ENCODE measurements around the gene FOXP1. TPM values are rescaled to one million over a fixed set of nuclear protein-coding genes. Genes with fewer than 3 reads are reported as not detected.
A peak's percentile ranks its signal among the peaks of the same experiment; 100 is the strongest.

The FOXP1 gene
- total and polyA plus RNA-seq, 2 of the 13 experiments (the other 11 are each of a cell fraction or from before 2014, with no cell fraction given), result 40.4 to 59.0 TPM

DNA sequence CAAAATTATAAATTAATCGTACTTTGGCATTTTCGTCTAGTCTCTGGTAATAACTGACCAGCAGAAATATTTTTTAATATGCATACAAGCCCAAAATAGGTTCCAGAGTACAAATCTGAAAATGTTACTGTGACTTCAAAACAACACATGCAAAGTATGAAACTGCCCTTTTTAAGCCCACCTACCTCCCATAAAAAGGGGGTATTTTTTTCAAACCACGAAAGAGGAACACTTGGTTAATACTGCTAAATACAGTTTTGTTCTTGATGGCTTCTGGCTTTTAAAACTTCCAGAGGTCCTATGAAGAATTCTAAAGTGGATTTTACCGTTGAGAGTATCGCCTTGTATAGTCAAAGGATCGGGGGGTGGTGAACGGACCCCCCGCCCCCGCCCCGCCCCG is 610.7 kb downstream of the FOXP1 start:
- no TSS peak for BruUV-seq (replicated peaks)
- 97% methylated on average over 11 of the region's 11 CpGs for WGBS (ENCODE audit: low lambda C conversion rate)
- no peaks in the 10 kb centered on the region for H3K27me3 ChIP-seq (ENCODE audit: control insufficient read depth in 1 of 2, insufficient read depth in 2 of 2, low read length in 2 of 2)

DNA sequence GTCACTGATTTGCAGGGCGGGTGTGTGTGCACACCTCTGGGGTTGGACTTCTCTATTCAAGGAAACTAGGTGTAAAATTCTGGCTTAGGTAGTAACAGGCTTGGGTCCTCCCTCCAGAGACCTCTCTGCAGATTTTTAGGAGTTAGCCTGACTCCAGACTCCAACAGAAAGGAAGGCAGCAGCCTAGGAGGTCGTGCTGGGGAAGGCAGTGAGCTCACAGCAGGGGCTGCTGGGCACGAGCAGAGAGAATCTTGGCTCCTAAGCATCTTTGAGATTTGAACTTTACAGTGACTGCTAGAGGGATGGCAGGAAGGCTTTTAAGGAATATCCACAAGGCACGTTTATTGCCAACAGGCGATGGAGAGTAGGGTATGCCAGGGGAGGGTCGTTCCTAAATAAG is 612.6 kb downstream of the FOXP1 start:
- H3K9ac ChIP-seq (ENCODE audit: insufficient read depth, low read depth, low read length), result no peak overlapping the region
- FAIRE-seq (no peak), ATAC-seq (no peak), DNase-seq (ENCODE audit: low spot score) (no peak)
- H3K27me3 ChIP-seq (ENCODE audit: control insufficient read depth in 1 of 2, insufficient read depth in 2 of 2, low read length in 2 of 2), result no peaks in the 10 kb centered on the region
- H2AFZ ChIP-seq (ENCODE audit: low read length), result no peak overlapping the region
- no peaks in the 10 kb centered on the region for H4K20me1 ChIP-seq (ENCODE audit: insufficient read depth, low read length)
- POLR2A ChIA-PET, result no interaction called here
- in situ Hi-C loops (cut with HindIII; ENCODE audit: extremely low pct_ligation_motif_present, low pct_unique_long_range_greater_than_20kb) (no loop called here), intact Hi-C loops (cut with micrococcal nuclease; ENCODE audit: unreplicated experiment) (no loop called here)
- no peaks in the 10 kb centered on the region for H3K9me3 ChIP-seq (ENCODE audit: low read length)
- no peaks in the 10 kb centered on the region for H3K4me1 ChIP-seq (ENCODE audit: insufficient read depth, low read length)
- H3K27ac ChIP-seq (ENCODE audit: extremely low read length, insufficient read depth, low read length), result no peak overlapping the region
- H3K4me3 ChIP-seq (replicated peaks in 1 of 3; ENCODE audit: insufficient read depth in 1 of 3, low read depth in 2 of 3, low read length in 3 of 3), result no peak overlapping the region
- H3K36me3 ChIP-seq (replicated peaks in 1 of 2; ENCODE audit: control insufficient read depth in 1 of 2, insufficient read depth in 2 of 2, low read length in 2 of 2), result peaks cover 29 to 91% of the 10 kb centered on the region in 2 experiments
- no peaks in the 10 kb centered on the region for H3K79me2 ChIP-seq (ENCODE audit: insufficient read depth, low read length)
- no TSS peak for BruUV-seq (replicated peaks)
- CTCF ChIA-PET (ENCODE audit: low intra/inter-chr PET ratio, low total read pairs), result no interaction called here
- no peak overlapping the region for H3K4me2 ChIP-seq (ENCODE audit: low read depth, low read length)
- TF ChIP-seq RBM22 (optimal IDR thresholded peaks at IDR 0.05; ENCODE audit: low read length) (peak; percentile 17), FOXK2 (IDR thresholded peaks at IDR 0.05) (no peak)
- WGBS (ENCODE audit: low lambda C conversion rate), result 88% methylated on average over 6 of the region's 6 CpGs

More for the DNA sequence above, 610.7 kb downstream of the FOXP1 start:
- no peak for TF ChIP-seq ZSCAN25 (CRISPR knock-in tag; IDR thresholded peaks at IDR 0.05)
- TF ChIP-seq ZBTB7A (CRISPR knock-in tag; IDR thresholded peaks at IDR 0.05), result no peak
- TF ChIP-seq, protein P1, sequence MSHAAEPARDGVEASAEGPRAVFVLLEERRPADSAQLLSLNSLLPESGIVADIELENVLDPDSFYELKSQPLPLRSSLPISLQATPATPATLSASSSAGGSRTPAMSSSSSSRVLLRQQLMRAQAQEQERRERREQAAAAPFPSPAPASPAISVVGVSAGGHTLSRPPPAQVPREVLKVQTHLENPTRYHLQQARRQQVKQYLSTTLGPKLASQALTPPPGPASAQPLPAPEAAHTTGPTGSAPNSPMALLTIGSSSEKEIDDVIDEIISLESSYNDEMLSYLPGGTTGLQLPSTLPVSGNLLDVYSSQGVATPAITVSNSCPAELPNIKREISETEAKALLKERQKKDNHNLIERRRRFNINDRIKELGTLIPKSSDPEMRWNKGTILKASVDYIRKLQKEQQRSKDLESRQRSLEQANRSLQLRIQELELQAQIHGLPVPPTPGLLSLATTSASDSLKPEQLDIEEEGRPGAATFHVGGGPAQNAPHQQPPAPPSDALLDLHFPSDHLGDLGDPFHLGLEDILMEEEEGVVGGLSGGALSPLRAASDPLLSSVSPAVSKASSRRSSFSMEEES (CRISPR knock-in tag; IDR thresholded peaks at IDR 0.05), result no peak
- Histone ChIP-seq H3K27ac (ENCODE audit: extremely low read length, insufficient read depth, low read length) (no peak overlapping the region), H3K4me3 (replicated peaks in 1 of 3; ENCODE audit: insufficient read depth in 1 of 3, low read depth in 2 of 3, low read length in 3 of 3) (no peak overlapping the region), H4K20me1 (ENCODE audit: insufficient read depth, low read length) (no peaks in the 10 kb centered on the region), H3K9ac (ENCODE audit: insufficient read depth, low read depth, low read length) (no peak overlapping the region), H3K9me3 (ENCODE audit: low read length) (no peaks in the 10 kb centered on the region), H3K79me2 (ENCODE audit: insufficient read depth, low read length) (no peaks in the 10 kb centered on the region), H3K4me1 (ENCODE audit: insufficient read depth, low read length) (no peaks in the 10 kb centered on the region), H2AFZ (ENCODE audit: low read length) (no peak overlapping the region), H3K36me3 (replicated peaks in 1 of 2; ENCODE audit: control insufficient read depth in 1 of 2, insufficient read depth in 2 of 2, low read length in 2 of 2) (peaks cover 24 to 94% of the 10 kb centered on the region in 2 experiments), H3K4me2 (ENCODE audit: low read depth, low read length) (no peak overlapping the region)
- DNase-seq (ENCODE audit: low spot score) (no peak), ATAC-seq (no peak), FAIRE-seq (no peak)
- CTCF ChIA-PET (ENCODE audit: low intra/inter-chr PET ratio, low total read pairs), result no interaction called here
- intact Hi-C loops (cut with micrococcal nuclease; ENCODE audit: unreplicated experiment), result no loop called here
- POLR2A ChIA-PET, result no interaction called here
- in situ Hi-C loops (cut with HindIII; ENCODE audit: extremely low pct_ligation_motif_present, low pct_unique_long_range_greater_than_20kb), result no loop called here
